HFFc6 (cell line): Measurements from ENCODE around the gene PSMD14. TPM values are rescaled to one million over a fixed set of nuclear protein-coding genes. Genes with fewer than 3 reads are reported as not detected.
A peak's percentile ranks its signal among the peaks of the same experiment; 100 is the strongest.
"Not testable (repeated sequence)": the region's sequence is repeated elsewhere in the genome, so short reads cannot be mapped to it uniquely, and the experiment has no call there.

ENCODE experiments used
- DNase-seq: peaks from one replicate; pipeline ENCODE4 v3.0.0-alpha.2; 2018
- H3K27ac Mint-ChIP-seq: 2 replicates; pipeline ENCODE4 v1.8.0; 2020; ENCODE audit warnings: mild to moderate bottlenecking, mixed read lengths
- H3K27me3 Mint-ChIP-seq: 2 replicates; pipeline ENCODE4 v1.8.0; 2021; ENCODE audit warnings: mild to moderate bottlenecking, moderate library complexity, mixed read lengths; ENCODE audit not compliant: insufficient read depth
- H3K36me3 Mint-ChIP-seq: 2 replicates; pipeline ENCODE4 v1.8.0; 2021; ENCODE audit warnings: low read depth, mixed read lengths
- H3K4me1 Mint-ChIP-seq: 2 replicates; pipeline ENCODE4 v1.8.0; 2020; ENCODE audit warnings: low read depth, mixed read lengths
- H3K4me3 Mint-ChIP-seq: 2 replicates; pipeline ENCODE4 v1.8.0; 2020; ENCODE audit warnings: mild to moderate bottlenecking, moderate library complexity, mixed read lengths
- H3K9me3 Mint-ChIP-seq: 2 replicates; pipeline ENCODE4 v1.8.0; 2020; ENCODE audit warnings: mild to moderate bottlenecking, mixed read lengths
- total RNA-seq, 6 experiments: library from RNA; stranded (reverse); fragmentation: NEBNext Ultra II Directional; extraction: Animal tissue kit (Norgen Biotek cat#: 25700); gene quantifications; 2 replicates in 1 of 6; 3 replicates in 5 of 6; pipeline ENCODE4 v1.2.3, GENCODE V29; 2021
- TF ChIP-seq, protein P1 (sequence below): fragments of 200-600 bp; sonication (generic); IDR thresholded peaks from 2 replicates; pipeline ENCODE4 v1.5.0; 2021; ENCODE audit warnings: antibody characterized with exemption, mild to moderate bottlenecking

The PSMD14 gene
- total RNA-seq, 6 experiments from 2014 or later = 74.7 to 88.8 (median 78.7) TPM

DNA sequence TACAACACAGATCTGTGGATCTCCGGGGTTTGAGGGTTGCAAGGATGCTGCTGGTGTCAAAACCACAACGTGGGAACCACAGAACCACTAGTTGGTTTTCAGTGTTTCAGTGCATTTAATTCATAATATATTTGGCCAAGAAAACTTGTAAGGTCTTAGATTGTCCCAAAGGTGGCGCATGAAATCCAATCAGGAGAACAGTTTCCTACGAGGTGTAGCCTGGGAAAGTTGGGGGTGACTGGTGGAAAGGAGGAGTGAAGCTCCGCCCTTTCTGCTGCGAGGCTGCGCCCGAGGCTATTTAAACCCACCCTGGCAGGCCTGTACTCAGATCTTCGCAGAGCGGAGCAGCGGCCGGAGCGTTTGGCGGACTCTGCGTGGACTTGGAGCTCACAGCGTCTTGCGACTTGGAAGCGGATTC is 27.3 kb upstream of the PSMD14 start:
- peak; percentile 39 for DNase-seq
- H3K9me3 Mint-ChIP-seq, H3K36me3 Mint-ChIP-seq, H3K27me3 Mint-ChIP-seq, H3K4me1 Mint-ChIP-seq, H3K27ac Mint-ChIP-seq, H3K4me3 Mint-ChIP-seq: not testable (repeated sequence)
- TF ChIP-seq, protein P1, sequence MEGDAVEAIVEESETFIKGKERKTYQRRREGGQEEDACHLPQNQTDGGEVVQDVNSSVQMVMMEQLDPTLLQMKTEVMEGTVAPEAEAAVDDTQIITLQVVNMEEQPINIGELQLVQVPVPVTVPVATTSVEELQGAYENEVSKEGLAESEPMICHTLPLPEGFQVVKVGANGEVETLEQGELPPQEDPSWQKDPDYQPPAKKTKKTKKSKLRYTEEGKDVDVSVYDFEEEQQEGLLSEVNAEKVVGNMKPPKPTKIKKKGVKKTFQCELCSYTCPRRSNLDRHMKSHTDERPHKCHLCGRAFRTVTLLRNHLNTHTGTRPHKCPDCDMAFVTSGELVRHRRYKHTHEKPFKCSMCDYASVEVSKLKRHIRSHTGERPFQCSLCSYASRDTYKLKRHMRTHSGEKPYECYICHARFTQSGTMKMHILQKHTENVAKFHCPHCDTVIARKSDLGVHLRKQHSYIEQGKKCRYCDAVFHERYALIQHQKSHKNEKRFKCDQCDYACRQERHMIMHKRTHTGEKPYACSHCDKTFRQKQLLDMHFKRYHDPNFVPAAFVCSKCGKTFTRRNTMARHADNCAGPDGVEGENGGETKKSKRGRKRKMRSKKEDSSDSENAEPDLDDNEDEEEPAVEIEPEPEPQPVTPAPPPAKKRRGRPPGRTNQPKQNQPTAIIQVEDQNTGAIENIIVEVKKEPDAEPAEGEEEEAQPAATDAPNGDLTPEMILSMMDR = peak; percentile 65

DNA sequence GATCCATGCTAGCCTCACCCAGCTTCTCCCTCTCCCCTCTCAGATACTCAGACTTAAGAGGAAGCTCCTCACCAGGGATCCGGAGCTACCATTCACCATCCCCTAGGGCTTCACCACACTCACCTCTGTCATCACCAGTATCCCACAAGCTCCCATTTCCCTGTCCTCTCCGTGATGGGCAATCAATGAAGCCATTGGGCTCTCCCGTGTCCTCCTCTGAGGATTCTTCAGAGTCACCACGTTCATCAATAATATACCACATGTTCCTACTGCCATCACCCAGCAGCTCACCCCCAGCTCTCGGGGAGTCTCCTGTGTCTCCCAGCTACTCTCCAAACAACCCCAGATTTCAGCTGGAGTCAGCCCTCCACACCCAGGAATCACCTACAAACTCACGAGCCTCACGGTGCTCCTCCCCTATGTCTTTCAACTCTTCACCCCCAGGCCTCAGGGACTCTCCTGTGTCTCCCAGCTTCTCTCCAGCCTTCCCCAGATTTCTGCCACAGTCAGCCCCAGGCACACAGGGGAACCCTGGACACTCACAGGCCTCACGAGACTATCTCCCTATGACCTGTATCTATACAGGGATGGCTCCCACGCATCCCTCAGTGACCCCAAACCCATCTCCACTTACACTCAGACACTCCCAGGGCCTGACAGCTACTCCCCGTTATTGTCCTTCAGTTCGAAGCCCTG is 26.5 kb upstream of the PSMD14 start:
- not testable (repeated sequence) for H3K4me3 Mint-ChIP-seq, DNase-seq, H3K27ac Mint-ChIP-seq, H3K36me3 Mint-ChIP-seq, H3K9me3 Mint-ChIP-seq, H3K4me1 Mint-ChIP-seq, H3K27me3 Mint-ChIP-seq

DNA sequence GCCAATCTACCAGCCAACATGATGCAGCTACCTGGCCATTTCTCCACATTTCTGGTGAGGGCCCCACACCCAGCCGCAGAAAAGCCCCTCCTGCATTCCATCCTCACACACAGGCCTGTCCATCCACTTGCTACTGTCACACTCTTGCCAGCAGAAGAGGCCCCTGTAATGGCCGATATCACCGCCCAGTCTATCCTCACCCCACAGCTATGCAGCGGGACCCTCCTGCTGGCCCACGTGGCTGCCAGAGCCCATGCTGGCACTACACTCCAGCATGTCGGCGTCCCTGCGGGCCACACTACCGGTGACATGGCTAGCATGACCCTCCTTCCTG is 25.9 kb upstream of the PSMD14 start:
- not testable (repeated sequence) for H3K4me1 Mint-ChIP-seq, H3K36me3 Mint-ChIP-seq, H3K4me3 Mint-ChIP-seq, DNase-seq, H3K27ac Mint-ChIP-seq, H3K9me3 Mint-ChIP-seq, H3K27me3 Mint-ChIP-seq

- no peak for DNase-seq
- Mint-ChIP-seq H3K9me3 (no peaks in the 10 kb centered on the region), H3K27ac (no peak overlapping the region), H3K36me3 (no peaks in the 10 kb centered on the region), H3K4me3 (no peak overlapping the region), H3K4me1 (no peaks in the 10 kb centered on the region), H3K27me3 (peaks cover 17% of the 10 kb centered on the region)
- TF ChIP-seq, protein P1 = no peak
These were observed 24.3 kb upstream of the PSMD14 start for GRCh38 chr2:161283926-161284325.

- no peak overlapping the region for H3K4me3 Mint-ChIP-seq
- no peak for DNase-seq
- TF ChIP-seq, protein P1 = no peak
These were observed 4.6 kb upstream of the PSMD14 start for GRCh38 chr2:161303535-161304050.

GRCh38 chr2:161306919-161307318 is 1.3 kb upstream of the PSMD14 start:
- peaks cover 28% of the 10 kb centered on the region for H3K36me3 Mint-ChIP-seq
- H3K9me3 Mint-ChIP-seq = peaks cover 14% of the 10 kb centered on the region
- peaks cover 2% of the 10 kb centered on the region; the same call in 1 of the 2 replicates for H3K27me3 Mint-ChIP-seq
- DNase-seq = no peak
- peak overlapping the region; percentile 94 for H3K4me3 Mint-ChIP-seq
- peaks cover 31% of the 10 kb centered on the region; the same call in 1 of the 2 replicates for H3K4me1 Mint-ChIP-seq
- H3K27ac Mint-ChIP-seq = no peak overlapping the region; the same call in 1 of the 2 replicates
- TF ChIP-seq, protein P1 = peak; percentile 26; the same call in 1 of the 2 replicates

More at GRCh38 chr2:161303535-161304050, 4.6 kb upstream of the PSMD14 start:
- Mint-ChIP-seq H3K4me1 (peaks cover 17% of the 10 kb centered on the region; the same call in 1 of the 2 replicates), H3K9me3 (peaks cover 14% of the 10 kb centered on the region), H3K27ac (no peak overlapping the region), H3K36me3 (peaks cover 17% of the 10 kb centered on the region), H3K27me3 (peaks cover 2% of the 10 kb centered on the region; the same call in 1 of the 2 replicates)
